Superior temporal gyrus (tissue), 1 donor: ENCODE measurements around the gene ULBP2.
"Not testable (repeated sequence)": the region's sequence is repeated elsewhere in the genome, so short reads cannot be mapped to it uniquely, and the experiment has no call there.

Experiments used
- DNase-seq: peaks from one replicate; pipeline ENCODE4 v3.0.0-alpha.2; 2016; ENCODE audit errors: extremely low spot score

ULBP2 gene

DNA sequence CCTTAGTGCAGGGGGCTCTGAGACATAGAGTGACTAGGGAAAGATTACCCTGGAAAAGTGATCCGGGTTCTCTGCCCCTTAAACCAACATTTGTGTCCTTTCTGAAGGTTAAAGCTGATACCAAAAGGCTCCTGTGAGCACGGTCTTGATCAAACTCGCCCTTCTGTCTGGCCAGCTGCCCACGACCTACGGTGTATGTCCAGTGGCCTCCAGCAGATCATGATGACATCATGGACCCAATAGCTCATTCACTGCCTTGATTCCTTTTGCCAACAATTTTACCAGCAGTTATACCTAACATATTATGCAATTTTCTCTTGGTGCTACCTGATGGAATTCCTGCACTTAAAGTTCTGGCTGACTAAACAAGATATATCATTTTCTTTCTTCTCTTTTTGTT, 6.8 kb downstream of the ULBP2 start:
- DNase-seq, result no peak

- DNase-seq, result no peak
Measured at GRCh38 chr6:149950423-149950822, 8.6 kb downstream of the ULBP2 start.

- no peak for DNase-seq
Measured at GRCh38 chr6:149951096-149951495, 9.3 kb downstream of the ULBP2 start.

DNA sequence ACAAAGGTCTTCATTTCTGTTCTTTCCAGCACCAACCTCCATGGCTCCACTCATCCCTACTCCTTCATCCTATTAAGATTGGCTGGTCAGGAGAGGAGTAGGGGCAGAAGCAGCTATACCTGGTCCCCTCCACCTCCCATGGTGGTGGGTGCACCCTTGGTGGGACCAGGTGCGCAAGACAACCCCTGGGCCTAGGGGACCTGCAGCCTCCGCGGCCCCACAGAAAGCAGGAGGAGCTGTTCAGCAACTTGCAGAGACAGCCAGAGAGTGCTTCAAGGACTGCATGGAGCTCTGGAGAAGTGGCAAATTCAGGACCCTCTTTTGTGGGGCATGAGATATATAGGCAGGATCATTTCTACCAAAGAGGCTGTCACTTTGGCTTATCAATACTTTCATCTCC, 9.8 kb downstream of the ULBP2 start:
- no peak for DNase-seq

- DNase-seq, result not testable (repeated sequence)
Measured at GRCh38 chr6:149953390-149953789, 11.6 kb downstream of the ULBP2 start.

GRCh38 chr6:149953934-149954327, 12.1 kb downstream of the ULBP2 start:
- not testable (repeated sequence) for DNase-seq

- DNase-seq, result not testable (repeated sequence)
Measured at GRCh38 chr6:149954328-149954983, 12.6 kb downstream of the ULBP2 start.

GRCh38 chr6:149954984-149955653, 13.3 kb downstream of the ULBP2 start:
- DNase-seq, result not testable (repeated sequence)

DNA sequence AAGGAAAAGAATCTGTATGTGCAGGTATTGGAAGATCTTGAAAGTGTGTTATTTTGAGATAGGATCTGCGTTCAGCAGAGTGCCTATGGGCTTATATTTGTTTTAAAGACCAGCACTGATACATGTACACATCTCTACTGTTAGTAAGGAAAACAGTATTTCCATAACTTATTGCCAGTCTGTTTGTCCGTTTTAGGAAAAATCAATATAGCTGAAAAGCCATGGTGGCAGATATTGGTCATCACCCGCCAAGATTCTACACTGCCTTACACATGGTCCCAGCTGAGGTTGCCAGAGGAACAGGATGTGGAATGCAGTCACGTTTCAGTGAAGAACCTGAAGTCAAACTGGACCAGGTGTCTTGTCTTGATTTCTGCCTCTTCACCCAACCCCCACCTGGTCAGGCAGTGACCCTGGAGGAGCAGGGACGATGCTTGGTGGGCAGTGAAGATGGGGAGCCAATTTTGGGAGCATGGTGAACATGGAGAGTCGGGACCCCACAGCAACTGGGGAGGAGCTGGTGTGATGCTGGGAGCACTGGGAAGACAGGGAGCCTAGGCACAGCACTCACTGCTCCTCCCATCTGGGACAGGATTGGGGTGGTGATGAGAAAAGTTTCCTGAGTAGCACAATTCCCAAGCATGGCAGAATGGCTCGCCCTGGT, 14.0 kb downstream of the ULBP2 start:
- DNase-seq, result not testable (repeated sequence)

- not testable (repeated sequence) for DNase-seq
Measured at GRCh38 chr6:149958124-149958523, 16.3 kb downstream of the ULBP2 start.

- not testable (repeated sequence) for DNase-seq
Measured at GRCh38 chr6:149959806-149960205, 18.0 kb downstream of the ULBP2 start.

- DNase-seq, result no peak
Measured at GRCh38 chr6:149960488-149960887, 18.7 kb downstream of the ULBP2 start.

DNA sequence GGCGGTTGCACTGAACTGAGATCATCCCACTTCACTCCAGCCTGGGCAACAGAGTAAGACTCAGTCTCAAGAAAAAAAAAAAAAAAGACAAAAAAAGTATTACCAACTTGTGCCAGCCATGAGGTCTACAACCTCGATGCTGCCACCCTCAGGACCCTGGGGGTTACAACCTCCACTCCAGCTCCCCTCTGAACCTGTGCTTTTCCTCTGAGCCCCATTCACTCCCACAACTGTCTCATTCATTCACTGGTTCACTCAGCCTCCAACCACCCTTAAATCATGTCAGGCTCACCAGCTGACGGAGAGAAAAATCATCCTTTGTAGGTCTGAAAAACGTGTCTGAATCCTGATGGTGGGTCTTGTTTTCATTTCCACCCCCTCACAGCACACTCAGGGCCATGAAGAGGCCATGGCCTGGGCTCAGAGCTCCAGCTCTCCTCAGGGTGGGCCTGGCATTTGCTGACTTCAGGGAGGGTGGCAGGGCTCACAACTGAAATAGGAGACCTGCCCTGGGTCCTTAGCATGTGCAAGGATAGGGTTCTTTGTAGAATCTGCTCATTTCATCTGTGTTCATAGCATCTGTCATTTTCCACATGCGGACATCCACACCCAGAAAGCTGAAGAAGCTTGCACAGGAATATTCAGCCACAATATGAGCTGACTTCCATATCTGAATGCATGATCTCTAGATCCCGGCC, 20.1 kb downstream of the ULBP2 start:
- DNase-seq, result no peak

DNA sequence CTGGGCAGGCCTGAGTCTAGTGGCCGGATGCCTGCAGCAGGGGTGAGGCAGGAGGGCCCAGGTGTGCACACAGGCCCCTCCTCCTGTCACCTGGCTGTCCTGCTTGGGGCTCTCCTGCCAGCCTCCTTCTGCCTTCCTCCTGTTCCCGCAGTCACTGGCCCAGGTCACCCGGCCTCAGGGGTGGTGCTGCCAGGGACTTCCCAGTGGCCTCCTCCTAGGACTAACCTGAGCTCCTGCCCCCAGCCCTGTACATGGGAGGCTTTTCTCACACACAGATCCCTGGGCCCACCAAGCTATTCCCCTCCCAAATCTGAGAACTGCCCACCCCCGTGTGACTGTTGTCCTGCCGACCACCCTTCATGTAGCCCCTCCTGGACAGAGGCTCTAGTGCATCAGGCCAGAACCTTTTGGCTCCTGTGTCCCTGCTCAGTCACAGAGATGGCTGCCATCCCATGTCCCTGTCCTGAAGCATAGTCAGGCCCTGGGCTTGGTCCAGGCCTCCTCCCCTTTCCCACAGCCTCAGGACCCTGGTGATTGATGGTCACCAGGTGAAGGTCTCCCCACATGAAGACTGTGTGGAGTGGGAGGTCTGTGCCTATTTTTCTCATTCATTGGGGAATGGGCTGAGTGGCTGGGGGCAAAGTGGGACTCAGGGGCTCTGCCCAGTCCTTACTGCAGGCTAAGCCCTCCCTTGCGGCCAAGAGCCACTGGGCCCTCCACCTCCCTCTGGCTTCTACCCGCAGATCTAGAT, 20.8 kb downstream of the ULBP2 start:
- DNase-seq, result no peak

- DNase-seq, result no peak
Measured at GRCh38 chr6:149963212-149963461, 21.3 kb downstream of the ULBP2 start.

GRCh38 chr6:149963462-149964307, 21.9 kb downstream of the ULBP2 start, which contains the start of gene ULBP1:
Gene ULBP1 (plus strand): TSS chr6:149963943. CDS start chr6:149964050, 107 bp downstream.
- no peak for DNase-seq

DNA sequence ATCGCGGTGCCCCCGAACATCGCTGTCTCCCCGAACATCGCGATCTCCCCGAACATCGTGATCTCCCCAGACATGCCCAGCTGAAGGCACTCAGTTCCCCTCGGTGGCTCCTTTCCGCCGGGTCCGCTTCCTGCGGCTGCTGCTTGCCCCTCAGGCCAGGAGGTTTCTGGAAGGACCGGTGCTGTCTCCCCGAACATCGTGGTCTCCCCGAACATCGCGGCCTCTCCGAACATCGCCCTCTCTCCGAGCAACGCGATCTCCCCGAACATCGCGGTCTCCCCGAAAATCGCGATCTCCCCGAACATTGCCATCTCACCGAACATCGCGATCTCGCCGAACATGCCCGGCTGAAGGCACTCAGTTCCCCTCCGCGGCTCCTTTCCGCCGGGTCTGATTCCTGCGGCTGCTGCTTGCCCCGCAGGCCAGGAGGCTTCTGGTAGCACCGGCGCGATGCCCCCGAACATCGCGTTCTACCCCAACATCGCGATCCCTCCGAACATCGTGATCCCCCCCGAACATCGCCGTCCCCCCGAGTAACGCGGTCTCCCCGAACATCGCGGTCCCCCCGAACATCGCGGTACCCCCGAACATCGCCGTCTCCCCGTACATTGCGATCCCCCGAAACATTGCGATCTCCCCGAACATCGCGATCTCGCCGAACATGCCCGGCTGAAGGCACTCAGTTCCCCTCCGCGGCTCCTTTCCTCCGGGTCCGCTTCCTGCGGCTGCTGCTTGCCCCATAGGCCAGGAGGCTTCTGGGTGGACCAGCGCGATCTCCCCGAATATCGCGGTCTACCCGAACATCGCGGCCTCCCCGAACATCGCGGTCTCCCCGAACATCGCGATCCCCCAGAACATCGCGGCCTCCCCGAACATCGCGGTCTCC, 22.7 kb downstream of the ULBP2 start:
- DNase-seq, result no peak

DNA sequence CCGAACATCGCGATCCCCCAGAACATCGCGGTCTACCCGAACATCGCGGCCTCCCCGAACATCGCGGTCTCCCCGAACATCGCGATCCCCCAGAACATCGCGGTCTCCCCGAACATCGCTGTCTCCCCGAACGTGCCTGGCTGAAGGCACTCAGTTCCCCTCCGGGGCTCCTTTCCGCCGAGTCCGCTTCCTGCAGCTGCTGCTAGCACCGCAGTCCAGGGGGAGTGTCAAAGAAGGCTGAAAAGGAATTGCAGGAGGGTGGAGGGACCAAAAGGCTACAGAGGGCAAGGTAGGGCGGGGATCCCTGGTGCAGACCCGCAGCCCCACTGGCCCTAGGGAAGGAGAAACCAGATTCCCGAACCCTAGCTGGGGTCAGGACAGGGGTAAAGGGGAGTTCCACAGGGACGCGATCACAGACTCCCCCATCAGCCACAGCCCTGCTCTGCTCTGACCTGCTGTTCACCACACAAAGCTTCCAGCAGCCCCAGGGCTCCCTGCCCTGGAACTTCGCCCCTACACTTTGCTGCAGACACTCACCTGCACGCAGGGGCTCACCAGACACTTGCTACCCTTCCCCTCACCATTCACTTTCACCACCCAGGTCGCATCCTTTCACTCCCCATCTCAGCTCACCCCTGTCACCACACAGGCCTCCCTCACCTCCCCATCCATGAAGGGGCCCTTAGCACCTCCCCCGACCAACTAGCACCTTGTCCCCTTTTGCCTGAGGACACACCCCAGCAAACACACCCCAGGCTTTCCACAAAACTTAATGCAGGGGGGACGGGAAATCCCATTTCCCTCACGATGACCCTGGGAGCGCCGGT, 23.6 kb downstream of the ULBP2 start:
- DNase-seq, result no peak

GRCh38 chr6:149966319-149966718, 24.5 kb downstream of the ULBP2 start:
- DNase-seq, result not testable (repeated sequence)
